Kidney (tissue), 14 donors: ENCODE data around the gene RBM3. TPM values are rescaled to one million over a fixed set of nuclear protein-coding genes. Genes with fewer than 3 reads are reported as not detected.

Experiments used
- DNase-seq, 5 donors: peaks; one replicate each; pipeline ENCODE4 v3.0.0-alpha.2; 2013 to 2020
- FAIRE-seq: peaks from 2 replicates; lab custom pipeline; 2012; peaks lifted over from hg19 to GRCh38; lab: Jason Lieb, UNC
- H3K27ac ChIP-seq, 2 donors: one replicate each; pipeline ENCODE4 v1.7.0; 2013; ENCODE audit warnings: low read depth in 2 of 2, low read length in 2 of 2, inconsistent platforms in 1 of 2
- H3K27me3 ChIP-seq: one replicate; pipeline ENCODE4 v1.7.1; 2013; ENCODE audit warnings: low read length, inconsistent platforms; ENCODE audit not compliant: control insufficient read depth, insufficient read depth
- H3K36me3 ChIP-seq, 3 donors: one replicate each; pipeline versions ENCODE4 v1.7.0 to v1.7.1; 2013; ENCODE audit warnings: low read length in 3 of 3, control low read depth in 1 of 3, inconsistent platforms in 1 of 3; ENCODE audit not compliant: insufficient read depth in 3 of 3, control insufficient read depth in 2 of 3
- H3K4me1 ChIP-seq, 3 donors: one replicate each; pipeline versions ENCODE4 v1.7.0 to v1.7.1; 2013; ENCODE audit warnings: low read length in 3 of 3, inconsistent platforms in 1 of 3, low read depth in 1 of 3; ENCODE audit not compliant: control insufficient read depth in 2 of 3, insufficient read depth in 2 of 3
- H3K4me3 ChIP-seq, 3 donors: one replicate each; pipeline versions ENCODE4 v1.7.0 to v1.8.1; 2013; ENCODE audit warnings: low read length in 3 of 3, control low read depth in 1 of 3, inconsistent platforms in 1 of 3
- H3K9ac ChIP-seq, 3 donors: one replicate each; pipeline versions ENCODE4 v1.7.0 to v1.7.1; 2013; ENCODE audit warnings: low read length in 3 of 3, control low read depth in 1 of 3, inconsistent platforms in 1 of 3
- H3K9me3 ChIP-seq, 3 donors: one replicate each; pipeline versions ENCODE4 v1.7.0 to v1.7.1; 2013; ENCODE audit warnings: low read length in 3 of 3, control low read depth in 1 of 3, inconsistent platforms in 1 of 3; ENCODE audit not compliant: control insufficient read depth in 2 of 3, insufficient read depth in 1 of 3
- CTCF ChIP-seq: IDR thresholded peaks from 3 replicates; pipeline ENCODE4 v1.5.1; 2012; ENCODE audit warnings: mild to moderate bottlenecking, moderate library complexity, borderline replicate concordance; ENCODE audit not compliant: insufficient read depth; ENCODE audit errors: extremely low read depth
- intact Hi-C: fragments of 100-400 bp; cut with DNase I; formaldehyde crosslinking; loops from one replicate; pipeline ENCODE4 v1.11.1; 2022
- polyA plus RNA-seq: library from polyadenylated mRNA; stranded (reverse); fragments of 350-450 nt; fragmentation: Illumina TruSeq; extraction: RNeasy Lipid Tissue Mini Kit (QIAGEN cat#74804); gene quantifications from one replicate; pipeline ENCODE4 v1.2.3, GENCODE V29; 2014; ENCODE audit warnings: low read depth, low replicate concordance; ENCODE audit not compliant: insufficient read depth
- total RNA-seq: library from RNA; stranded (reverse); fragmentation: NEBNext Ultra II Directional; extraction: Animal tissue kit (Norgen Biotek cat#: 25700); gene quantifications from one replicate; pipeline ENCODE4 v1.2.1, GENCODE V29; 2021
- donor health status: control.
- donor health status: control.
- donor health status: control.
- donor health status: control.
- donor health status: control.
- donor health status: DM: yes; HTN: yes; CAD: no.
- donor health status: Normal renal cell carcinoma (clear cell type).

Gene RBM3
- total and polyA plus RNA-seq, 2 donors from 2014 or later = 86.9 to 265 TPM

- H3K9ac ChIP-seq = no peak overlapping the region
- peaks cover 0 to 19% (median 18%) of the 10 kb centered on the region in 3 donors for H3K36me3 ChIP-seq
- TF ChIP-seq CTCF = no peak
- no peak for FAIRE-seq
- no peak for DNase-seq
- H3K4me1 ChIP-seq = peaks cover 0 to 4% (median 0%) of the 10 kb centered on the region in 3 donors
- H3K27me3 ChIP-seq = no peaks in the 10 kb centered on the region
- no peak overlapping the region for H3K27ac ChIP-seq
- no peaks in the 10 kb centered on the region for H3K9me3 ChIP-seq
- intact Hi-C loops = no loop called here
- H3K4me3 ChIP-seq = no peak overlapping the region
These were observed 25.9 kb downstream of the RBM3 start for GRCh38 chrX:48600226-48600625.

GRCh38 chrX:48601741-48602394 is 27.6 kb downstream of the RBM3 start:
- Histone ChIP-seq H3K36me3 (peaks cover 0 to 19% (median 18%) of the 10 kb centered on the region in 3 donors), H3K4me1 (peaks cover 0 to 4% (median 0%) of the 10 kb centered on the region in 3 donors), H3K4me3 (no peak overlapping the region), H3K27ac (no peak overlapping the region), H3K27me3 (no peaks in the 10 kb centered on the region), H3K9me3 (no peaks in the 10 kb centered on the region), H3K9ac (no peak overlapping the region)
- FAIRE-seq = no peak
- TF ChIP-seq CTCF = no peak
- intact Hi-C loops = no loop called here
- DNase-seq = no peak

GRCh38 chrX:48604701-48605100 is 30.4 kb downstream of the RBM3 start:
- no peak for TF ChIP-seq CTCF
- no peak for DNase-seq
- no peak for FAIRE-seq
- Histone ChIP-seq H3K27ac (no peak overlapping the region), H3K27me3 (no peaks in the 10 kb centered on the region), H3K9me3 (no peaks in the 10 kb centered on the region), H3K36me3 (peaks cover 0 to 13% (median 10%) of the 10 kb centered on the region in 3 donors), H3K4me1 (no peaks in the 10 kb centered on the region), H3K9ac (no peak overlapping the region), H3K4me3 (no peak overlapping the region)
- intact Hi-C loops = no loop called here
